PC-9 (cell line): ENCODE measurements around the gene TMEM117. TPM values are rescaled to one million over a fixed set of nuclear protein-coding genes. Genes with fewer than 3 reads are reported as not detected.
"Not testable (repeated sequence)": the region's sequence is repeated elsewhere in the genome, so short reads cannot be mapped to it uniquely, and the experiment has no call there.

Source experiments
- BruUV-seq: library from RNA; stranded (reverse); fragments of 400-500 nt; replicated peaks from 2 replicates; lab custom pipeline; 2021; lab: Mats Ljungman, UMichigan
- CTCF ChIA-PET: fragments of 300-600 bp; sonication (Branson Sonifier 250); formaldehyde crosslinking; loops from one replicate; lab custom pipeline; 2022; ENCODE audit warnings: antibody characterized with exemption; lab: Charles Lee
- POLR2A ChIA-PET: fragments of 300-600 bp; sonication (Branson Sonifier 250); formaldehyde crosslinking; loops from one replicate; lab custom pipeline; 2022; ENCODE audit warnings: antibody characterized with exemption; ENCODE audit not compliant: unreplicated experiment; lab: Charles Lee
- DNase-seq, 2 experiments: peaks; one replicate each; pipeline versions ENCODE4 v3.0.0 to v3.0.0-alpha.2; 2015 to 2022; ENCODE audit warnings: mixed read lengths in 1 of 2
- H2AFZ ChIP-seq: fragments of 200-600 bp; sonication (generic); 2 replicates; pipeline ENCODE4 v1.8.1; 2017; ENCODE audit warnings: antibody characterized with exemption
- H3F3A ChIP-seq: fragments of 200-600 bp; sonication (generic); 2 replicates; pipeline ENCODE4 v1.8.1; 2017; ENCODE audit warnings: antibody characterized with exemption, mild to moderate bottlenecking, low read depth; ENCODE audit not compliant: insufficient read depth
- H3K27ac ChIP-seq: fragments of 200-600 bp; sonication (generic); 2 replicates; pipeline ENCODE4 v1.6.1; 2016; ENCODE audit warnings: mixed run types
- H3K27me3 ChIP-seq: fragments of 200-600 bp; sonication (generic); 2 replicates; pipeline ENCODE4 v1.6.1; 2016; ENCODE audit warnings: low read depth, mixed run types; ENCODE audit not compliant: insufficient read depth
- H3K36me3 ChIP-seq: fragments of 200-600 bp; sonication (generic); 2 replicates; pipeline ENCODE4 v1.6.1; 2016; ENCODE audit warnings: low read depth, mixed run types
- H3K4me1 ChIP-seq: fragments of 200-600 bp; sonication (generic); replicated peaks from 2 replicates; pipeline ENCODE4 v1.6.1; 2016; ENCODE audit warnings: mixed run types; ENCODE audit not compliant: insufficient read depth
- H3K4me2 ChIP-seq: fragments of 200-600 bp; sonication (generic); 2 replicates; pipeline ENCODE4 v1.6.1; 2017; ENCODE audit warnings: mixed run types
- H3K4me3 ChIP-seq: fragments of 200-600 bp; sonication (generic); 2 replicates; pipeline ENCODE4 v1.6.1; 2016; ENCODE audit warnings: mixed run types
- H3K79me2 ChIP-seq: fragments of 200-600 bp; sonication (generic); 2 replicates; pipeline ENCODE4 v1.6.1; 2017; ENCODE audit warnings: low read depth, mixed run types
- H3K9me2 ChIP-seq: fragments of 200-600 bp; sonication (generic); 2 replicates; pipeline ENCODE4 v1.8.1; 2017; ENCODE audit warnings: mild to moderate bottlenecking; ENCODE audit not compliant: insufficient read depth
- H3K9me3 ChIP-seq: fragments of 200-600 bp; sonication (generic); 2 replicates; pipeline ENCODE4 v1.8.1; 2016; ENCODE audit warnings: low read depth; ENCODE audit not compliant: insufficient read depth
- H4K20me1 ChIP-seq: fragments of 200-600 bp; sonication (generic); 2 replicates; pipeline ENCODE4 v1.8.1; 2017; ENCODE audit not compliant: insufficient read depth
- CTCF ChIP-seq: fragments of 200-600 bp; sonication (generic); conservative IDR thresholded peaks from 2 replicates; pipeline ENCODE4 v1.6.1; 2017; ENCODE audit warnings: mixed run types, antibody characterized with exemption, mild to moderate bottlenecking, moderate library complexity
- EZH2 ChIP-seq: fragments of 200-600 bp; sonication (generic); IDR thresholded peaks from 2 replicates; pipeline ENCODE4 v1.8.0; 2017; ENCODE audit warnings: antibody characterized with exemption, low read depth
- intact Hi-C: fragments of 100-400 bp; cut with micrococcal nuclease; formaldehyde crosslinking; loops from one replicate; pipeline ENCODE4 v1.10.0; 2022; ENCODE audit not compliant: unreplicated experiment
- total RNA-seq: library from RNA; stranded (reverse); gene quantifications from 2 replicates; pipeline ENCODE4 v1.2.3, GENCODE V29; 2021

TMEM117 gene
- total RNA-seq, 1 experiment from 2014 or later = 2.0 TPM

GRCh38 chr12:44034906-44035305 is 199.0 kb downstream of the TMEM117 start:
- DNase-seq = no peak
- Histone ChIP-seq H3K27me3 (no peaks in the 10 kb centered on the region), H2AFZ (no peak overlapping the region), H3K4me3 (no peak overlapping the region), H3F3A (no peaks in the 10 kb centered on the region), H3K36me3 (no peaks in the 10 kb centered on the region), H3K4me1 (no peaks in the 10 kb centered on the region), H3K4me2 (no peak overlapping the region), H3K9me3 (no peaks in the 10 kb centered on the region), H4K20me1 (no peaks in the 10 kb centered on the region), H3K27ac (no peak overlapping the region), H3K9me2 (no peaks in the 10 kb centered on the region), H3K79me2 (no peaks in the 10 kb centered on the region)
- BruUV-seq = no TSS peak
- ChIA-PET POLR2A (no interaction called here), CTCF (no interaction called here)
- intact Hi-C loops = no loop called here
- no peak for TF ChIP-seq EZH2
- no peak for TF ChIP-seq CTCF

- Histone ChIP-seq H3K27me3 (no peaks in the 10 kb centered on the region), H3K27ac (no peak overlapping the region), H2AFZ (no peak overlapping the region), H3K4me1 (no peaks in the 10 kb centered on the region), H3K9me3 (no peaks in the 10 kb centered on the region), H3K4me3 (no peak overlapping the region), H4K20me1 (no peaks in the 10 kb centered on the region), H3F3A (no peaks in the 10 kb centered on the region), H3K9me2 (no peaks in the 10 kb centered on the region), H3K36me3 (no peaks in the 10 kb centered on the region), H3K79me2 (no peaks in the 10 kb centered on the region), H3K4me2 (no peak overlapping the region)
- ChIA-PET POLR2A (no interaction called here), CTCF (no interaction called here)
- TF ChIP-seq CTCF = no peak
- TF ChIP-seq EZH2 = no peak
- DNase-seq = no peak
- no TSS peak for BruUV-seq
- intact Hi-C loops = no loop called here
Observed at GRCh38 chr12:44036875-44037443, 201.1 kb downstream of the TMEM117 start.

GRCh38 chr12:44038411-44038810 is 202.5 kb downstream of the TMEM117 start:
- POLR2A ChIA-PET = no interaction called here

GRCh38 chr12:44044491-44044890 is 208.6 kb downstream of the TMEM117 start:
- H3K27ac ChIP-seq, H3K79me2 ChIP-seq, POLR2A ChIA-PET, H3K4me2 ChIP-seq, H3K27me3 ChIP-seq, H2AFZ ChIP-seq, H3F3A ChIP-seq, H3K36me3 ChIP-seq, DNase-seq, H3K9me2 ChIP-seq, CTCF ChIA-PET, H3K4me1 ChIP-seq, H3K4me3 ChIP-seq, H4K20me1 ChIP-seq, BruUV-seq, intact Hi-C loops, H3K9me3 ChIP-seq: not testable (repeated sequence)

More at GRCh38 chr12:44038411-44038810, 202.5 kb downstream of the TMEM117 start:
- H3K4me1 ChIP-seq = no peaks in the 10 kb centered on the region
- H3F3A ChIP-seq = no peaks in the 10 kb centered on the region
- no peaks in the 10 kb centered on the region for H3K36me3 ChIP-seq
- TF ChIP-seq CTCF (no peak), EZH2 (no peak)
- no peak overlapping the region for H2AFZ ChIP-seq
- no peaks in the 10 kb centered on the region for H3K27me3 ChIP-seq
- intact Hi-C loops = no loop called here
- H3K9me2 ChIP-seq = no peaks in the 10 kb centered on the region
- no peak overlapping the region for H3K27ac ChIP-seq
- no peaks in the 10 kb centered on the region for H3K79me2 ChIP-seq
- no peak overlapping the region for H3K4me3 ChIP-seq
- no TSS peak for BruUV-seq
- H3K4me2 ChIP-seq = no peak overlapping the region
- no peaks in the 10 kb centered on the region for H4K20me1 ChIP-seq
- no peak for DNase-seq
- H3K9me3 ChIP-seq = no peaks in the 10 kb centered on the region
- CTCF ChIA-PET = no interaction called here
